Loucy (cell line): ENCODE measurements around the gene INPP5D.

ENCODE experiments used
- EZH2phosphoT487 ChIP-seq: fragments of 200-600 bp; IDR thresholded peaks from 2 replicates; pipeline ENCODE4 v1.6.1; 2018; ENCODE audit warnings: antibody characterized with exemption, mild to moderate bottlenecking, moderate library complexity, borderline replicate concordance
- TF ChIP-seq, protein P1 (sequence below): fragments of 200-600 bp; sonication (generic); conservative IDR thresholded peaks from 2 replicates; pipeline ENCODE4 v1.5.1; 2014; ENCODE audit warnings: mild to moderate bottlenecking, antibody characterized with exemption, low read length

DNA sequence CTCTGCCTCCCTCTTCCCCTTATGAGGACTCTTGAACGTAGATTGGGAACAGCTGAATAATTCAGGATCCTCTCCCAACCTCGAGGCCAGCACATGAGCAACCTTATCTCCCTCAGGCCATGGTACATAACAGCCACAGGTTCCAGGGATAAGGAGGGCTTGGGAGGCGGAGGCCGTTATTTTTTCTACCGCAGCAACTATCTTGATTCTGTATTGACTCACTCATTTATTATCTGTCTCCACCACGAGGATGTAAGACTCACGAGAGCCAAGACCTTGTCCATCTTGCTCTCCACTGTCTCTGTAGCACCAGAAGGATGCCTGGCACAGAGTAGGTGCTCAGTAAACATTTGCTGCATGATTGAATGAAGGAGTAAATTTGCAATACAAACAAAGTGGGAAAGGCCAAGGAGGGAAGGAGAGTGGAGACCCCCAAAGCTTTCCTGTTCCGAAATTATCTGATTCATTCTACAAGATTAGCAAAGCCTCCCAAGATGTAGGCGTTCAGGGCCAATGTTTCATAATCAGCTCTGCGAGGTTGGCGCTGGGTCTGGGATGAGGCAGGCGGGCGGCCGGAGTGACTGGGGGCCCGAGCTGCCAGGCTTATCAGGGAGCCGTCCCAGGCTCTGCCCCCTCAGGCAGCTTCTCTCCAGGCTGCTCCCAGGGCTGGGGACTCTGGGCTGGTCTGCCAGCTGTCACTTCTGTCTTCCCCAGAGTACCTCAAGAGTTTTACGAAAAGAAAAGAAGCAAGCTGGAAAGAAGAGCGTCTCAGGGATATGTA is 31.6 kb downstream of the INPP5D start:
- TF ChIP-seq, protein P1, sequence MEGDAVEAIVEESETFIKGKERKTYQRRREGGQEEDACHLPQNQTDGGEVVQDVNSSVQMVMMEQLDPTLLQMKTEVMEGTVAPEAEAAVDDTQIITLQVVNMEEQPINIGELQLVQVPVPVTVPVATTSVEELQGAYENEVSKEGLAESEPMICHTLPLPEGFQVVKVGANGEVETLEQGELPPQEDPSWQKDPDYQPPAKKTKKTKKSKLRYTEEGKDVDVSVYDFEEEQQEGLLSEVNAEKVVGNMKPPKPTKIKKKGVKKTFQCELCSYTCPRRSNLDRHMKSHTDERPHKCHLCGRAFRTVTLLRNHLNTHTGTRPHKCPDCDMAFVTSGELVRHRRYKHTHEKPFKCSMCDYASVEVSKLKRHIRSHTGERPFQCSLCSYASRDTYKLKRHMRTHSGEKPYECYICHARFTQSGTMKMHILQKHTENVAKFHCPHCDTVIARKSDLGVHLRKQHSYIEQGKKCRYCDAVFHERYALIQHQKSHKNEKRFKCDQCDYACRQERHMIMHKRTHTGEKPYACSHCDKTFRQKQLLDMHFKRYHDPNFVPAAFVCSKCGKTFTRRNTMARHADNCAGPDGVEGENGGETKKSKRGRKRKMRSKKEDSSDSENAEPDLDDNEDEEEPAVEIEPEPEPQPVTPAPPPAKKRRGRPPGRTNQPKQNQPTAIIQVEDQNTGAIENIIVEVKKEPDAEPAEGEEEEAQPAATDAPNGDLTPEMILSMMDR, result no peak
- TF ChIP-seq EZH2phosphoT487, result no peak
